DOHH2 (cell line): Measurements from ENCODE around the gene SGO2.
"Not testable (repeated sequence)": the region's sequence is repeated elsewhere in the genome, so short reads cannot be mapped to it uniquely, and the experiment has no call there.

Source experiments
- H3F3A ChIP-seq: fragments of 200-600 bp; sonication (generic), shearing (Covaris generic); 2 replicates; pipeline ENCODE4 v1.6.0; 2016; ENCODE audit warnings: antibody characterized with exemption, mild to moderate bottlenecking; ENCODE audit not compliant: control insufficient read depth, insufficient read depth
- H3K27ac ChIP-seq: fragments of 200-600 bp; sonication (generic); 2 replicates; pipeline ENCODE4 v1.5.1; 2014; ENCODE audit warnings: low read depth, mild to moderate bottlenecking, low read length, moderate library complexity
- H3K27me3 ChIP-seq: fragments of 200-600 bp; sonication (generic); 2 replicates; pipeline ENCODE4 v1.6.1; 2014; ENCODE audit warnings: mild to moderate bottlenecking, low read length, mixed read lengths; ENCODE audit not compliant: control insufficient read depth
- H3K36me3 ChIP-seq: fragments of 200-600 bp; sonication (generic); 2 replicates; pipeline ENCODE4 v1.6.1; 2014; ENCODE audit warnings: mild to moderate bottlenecking, low read length, moderate library complexity, mixed read lengths; ENCODE audit not compliant: control insufficient read depth
- H3K4me1 ChIP-seq: fragments of 200-600 bp; sonication (generic); 2 replicates; pipeline ENCODE4 v1.6.1; 2014; ENCODE audit warnings: mild to moderate bottlenecking, low read length, mixed read lengths; ENCODE audit not compliant: control insufficient read depth
- H3K4me2 ChIP-seq: fragments of 200-600 bp; sonication (generic); 2 replicates; pipeline ENCODE4 v1.6.0; 2014; ENCODE audit warnings: mild to moderate bottlenecking, low read length, moderate library complexity
- H3K4me3 ChIP-seq: fragments of 200-600 bp; sonication (generic); 2 replicates; pipeline ENCODE4 v1.5.1; 2014; ENCODE audit warnings: mild to moderate bottlenecking, low read length, mixed read lengths
- H3K79me2 ChIP-seq: fragments of 200-600 bp; sonication (generic); 2 replicates; pipeline ENCODE4 v1.6.1; 2014; ENCODE audit warnings: mild to moderate bottlenecking, low read length, mixed read lengths; ENCODE audit not compliant: control insufficient read depth
- H3K9me2 ChIP-seq: fragments of 200-600 bp; sonication (generic); replicated peaks from 2 replicates; pipeline ENCODE4 v1.6.1; 2014; ENCODE audit warnings: mild to moderate bottlenecking, low read length, mixed read lengths; ENCODE audit not compliant: control insufficient read depth
- H3K9me3 ChIP-seq: fragments of 200-600 bp; sonication (generic); 2 replicates; pipeline ENCODE4 v1.6.1; 2014; ENCODE audit warnings: antibody characterized with exemption, low read length, mixed read lengths; ENCODE audit not compliant: control insufficient read depth, insufficient read depth
- H4K20me1 ChIP-seq: fragments of 200-600 bp; sonication (generic); 2 replicates; pipeline ENCODE4 v1.6.0; 2014; ENCODE audit warnings: low read depth, mild to moderate bottlenecking, antibody characterized with exemption, low read length, moderate library complexity; ENCODE audit not compliant: control insufficient read depth, insufficient read depth
- CTCF ChIP-seq: fragments of 200-600 bp; sonication (generic); IDR thresholded peaks from one replicate; pipeline ENCODE4 v1.5.1; 2014; ENCODE audit warnings: antibody characterized with exemption, mild to moderate bottlenecking, low read depth, low read length; ENCODE audit not compliant: poor library complexity, severe bottlenecking
- EZH2phosphoT487 ChIP-seq: fragments of 200-600 bp; sonication (generic); IDR thresholded peaks from 2 replicates; pipeline ENCODE4 v1.6.1; 2017; ENCODE audit warnings: borderline replicate concordance, mild to moderate bottlenecking, antibody characterized with exemption, low read length, moderate library complexity, mixed read lengths

The SGO2 gene

DNA sequence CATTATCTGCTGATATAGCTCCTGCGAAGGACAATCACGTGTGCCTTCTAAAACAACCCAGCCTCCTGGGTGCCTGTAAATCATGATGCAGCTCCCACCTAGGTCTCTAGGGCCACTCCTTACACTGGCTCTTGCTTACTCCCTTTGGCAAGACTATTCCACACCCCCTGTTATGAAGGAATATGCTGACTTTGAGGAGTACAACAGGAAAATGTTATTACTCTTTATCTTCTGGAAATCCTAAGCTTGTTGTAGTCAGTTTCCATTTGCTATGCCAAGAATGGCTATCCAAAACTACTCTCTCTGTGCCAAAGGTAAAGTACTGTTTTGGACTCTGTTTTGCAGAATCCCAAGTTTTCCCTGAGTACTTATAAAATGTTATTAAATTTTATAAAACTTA lies 7.7 kb downstream of the SGO2 start:
- Histone ChIP-seq H3K27ac (no peak overlapping the region), H3K36me3 (peaks cover 69% of the 10 kb centered on the region), H3K9me2 (no peaks in the 10 kb centered on the region), H3K79me2 (peaks cover 49% of the 10 kb centered on the region), H4K20me1 (no peaks in the 10 kb centered on the region), H3K27me3 (no peaks in the 10 kb centered on the region), H3F3A (peaks cover 3% of the 10 kb centered on the region; the same call in 1 of the 2 replicates), H3K4me1 (peaks cover 8% of the 10 kb centered on the region; the same call in 1 of the 2 replicates), H3K4me3 (no peak overlapping the region), H3K9me3 (no peaks in the 10 kb centered on the region), H3K4me2 (no peak overlapping the region)
- TF ChIP-seq CTCF (no peak), EZH2phosphoT487 (no peak)

DNA sequence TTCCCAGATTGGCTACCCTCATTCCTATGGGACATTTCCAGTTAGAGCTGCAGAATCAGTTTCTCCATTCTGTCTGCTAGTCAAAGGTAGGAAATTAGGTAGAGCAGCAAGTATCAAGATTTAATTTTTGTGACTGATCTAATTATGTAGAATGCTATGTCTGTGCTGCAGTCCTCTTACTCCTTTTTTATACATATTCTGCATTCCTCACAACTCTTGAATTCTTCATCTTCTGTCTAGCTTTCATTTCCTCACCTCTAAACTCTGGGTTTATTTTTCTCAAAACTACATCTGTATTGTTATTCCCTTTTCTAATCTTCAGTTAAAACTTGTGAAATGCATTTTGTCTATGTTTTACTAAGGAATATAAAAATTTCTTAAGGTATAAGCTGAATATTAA lies 8.6 kb downstream of the SGO2 start:
- peaks cover 41% of the 10 kb centered on the region for H3K79me2 ChIP-seq
- H3K4me2 ChIP-seq = no peak overlapping the region
- peaks cover 3% of the 10 kb centered on the region; the same call in 1 of the 2 replicates for H3F3A ChIP-seq
- no peaks in the 10 kb centered on the region for H3K9me3 ChIP-seq
- peaks cover 74% of the 10 kb centered on the region for H3K36me3 ChIP-seq
- H3K4me1 ChIP-seq = peaks cover 8% of the 10 kb centered on the region; the same call in 1 of the 2 replicates
- no peak overlapping the region for H3K27ac ChIP-seq
- no peaks in the 10 kb centered on the region for H3K9me2 ChIP-seq
- TF ChIP-seq CTCF (no peak), EZH2phosphoT487 (no peak)
- no peaks in the 10 kb centered on the region for H3K27me3 ChIP-seq
- no peak overlapping the region for H3K4me3 ChIP-seq
- no peaks in the 10 kb centered on the region for H4K20me1 ChIP-seq

- Histone ChIP-seq H3K4me2 (no peak overlapping the region), H3K4me1 (no peaks in the 10 kb centered on the region), H3K4me3 (no peak overlapping the region), H3F3A (no peaks in the 10 kb centered on the region), H3K9me3 (no peaks in the 10 kb centered on the region), H3K79me2 (peaks cover 7% of the 10 kb centered on the region), H4K20me1 (no peaks in the 10 kb centered on the region), H3K27me3 (no peaks in the 10 kb centered on the region), H3K36me3 (peaks cover 87% of the 10 kb centered on the region), H3K27ac (no peak overlapping the region), H3K9me2 (no peaks in the 10 kb centered on the region)
- TF ChIP-seq CTCF = no peak
- no peak for TF ChIP-seq EZH2phosphoT487
Observed at GRCh38 chr2:200538139-200538538, 12.1 kb downstream of the SGO2 start.

DNA sequence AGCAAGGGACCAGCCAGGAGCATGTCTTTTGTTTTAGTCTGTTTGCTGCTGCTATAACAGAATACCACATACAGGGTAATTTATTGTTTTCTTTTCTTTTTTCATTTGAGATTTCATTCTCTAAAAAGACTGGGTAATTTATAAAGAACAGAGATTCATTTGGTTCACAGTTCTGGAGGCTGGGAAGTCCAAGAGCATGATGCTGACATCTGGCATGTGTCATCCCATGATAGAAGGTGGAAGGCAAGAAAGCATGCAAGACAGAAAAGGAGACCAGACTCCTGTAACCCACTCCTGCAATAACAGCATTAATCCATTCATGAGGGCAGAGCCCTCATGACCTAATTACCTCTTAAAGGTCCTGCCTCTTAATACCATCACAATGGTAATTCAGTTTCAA lies 14.8 kb downstream of the SGO2 start:
- no peaks in the 10 kb centered on the region for H3F3A ChIP-seq
- H3K79me2 ChIP-seq = no peaks in the 10 kb centered on the region
- TF ChIP-seq CTCF = no peak
- TF ChIP-seq EZH2phosphoT487 = no peak
- H3K4me3 ChIP-seq = no peak overlapping the region
- H3K4me1 ChIP-seq = no peaks in the 10 kb centered on the region
- no peak overlapping the region for H3K4me2 ChIP-seq
- no peaks in the 10 kb centered on the region for H4K20me1 ChIP-seq
- H3K9me3 ChIP-seq = no peaks in the 10 kb centered on the region
- no peaks in the 10 kb centered on the region for H3K9me2 ChIP-seq
- H3K36me3 ChIP-seq = peaks cover 91% of the 10 kb centered on the region
- no peaks in the 10 kb centered on the region for H3K27me3 ChIP-seq
- no peak overlapping the region for H3K27ac ChIP-seq

- H3K27ac ChIP-seq, H3F3A ChIP-seq, H4K20me1 ChIP-seq, H3K4me1 ChIP-seq, H3K9me3 ChIP-seq, H3K27me3 ChIP-seq, H3K4me2 ChIP-seq, H3K9me2 ChIP-seq, H3K4me3 ChIP-seq, H3K79me2 ChIP-seq: not testable (repeated sequence)
- peaks cover 27% of the 10 kb centered on the region for H3K36me3 ChIP-seq
Observed at GRCh38 chr2:200566596-200566995, 40.6 kb downstream of the SGO2 start.
